SHP77 (cell line): ENCODE measurements around the gene KDM2B.
"Not testable (repeated sequence)": the region's sequence is repeated elsewhere in the genome, so short reads cannot be mapped to it uniquely, and the experiment has no call there.

Experiments used
- DNase-seq, 2 experiments: peaks; one replicate each; lab custom pipeline; 2025; lab: John Stamatoyannopoulos, UW

KDM2B gene

GRCh38 chr12:121384891-121385290 lies 195.9 kb downstream of the KDM2B start:
- DNase-seq, result not testable (repeated sequence)

- DNase-seq, result no peak
These were observed 197.2 kb downstream of the KDM2B start for GRCh38 chr12:121383601-121384021.

- DNase-seq, result no peak
These were observed 200.9 kb downstream of the KDM2B start for GRCh38 chr12:121379945-121380344.
